Immature natural killer cell (primary cell): ENCODE results near the gene ITPK1. TPM values are rescaled to one million over a fixed set of nuclear protein-coding genes. Genes with fewer than 3 reads are reported as not detected.

Experiments used
- DNase-seq, 3 donors: peaks; one replicate each; pipeline ENCODE4 v3.0.0; 2022; ENCODE audit warnings: mixed read lengths in 1 of 3
- H3K27ac Mint-ChIP-seq, 6 donors: one replicate each; pipeline ENCODE4 v1.8.0; 2020; ENCODE audit warnings: mixed read lengths in 6 of 6, mild to moderate bottlenecking in 5 of 6, inconsistent platforms in 4 of 6, moderate library complexity in 3 of 6
- H3K27me3 Mint-ChIP-seq, 3 donors: one replicate each; pipeline ENCODE4 v1.8.0; 2020 to 2021; ENCODE audit warnings: low read depth in 3 of 3, mild to moderate bottlenecking in 3 of 3, mixed read lengths in 3 of 3, moderate library complexity in 3 of 3, inconsistent platforms in 1 of 3
- H3K36me3 Mint-ChIP-seq, 3 donors: one replicate each; pipeline ENCODE4 v1.8.0; 2020; ENCODE audit warnings: mixed read lengths in 3 of 3, inconsistent platforms in 2 of 3, mild to moderate bottlenecking in 2 of 3
- H3K4me1 Mint-ChIP-seq, 2 donors: one replicate each; pipeline ENCODE4 v1.8.0; 2020; ENCODE audit warnings: inconsistent platforms in 2 of 2, mild to moderate bottlenecking in 2 of 2, mixed read lengths in 2 of 2, moderate library complexity in 1 of 2
- H3K4me3 Mint-ChIP-seq, 5 donors: one replicate each; pipeline ENCODE4 v1.8.0; 2020; ENCODE audit warnings: mild to moderate bottlenecking in 5 of 5, mixed read lengths in 5 of 5, inconsistent platforms in 3 of 5, moderate library complexity in 3 of 5
- H3K9me3 Mint-ChIP-seq, 6 donors: one replicate each; pipeline ENCODE4 v1.8.0; 2020; ENCODE audit warnings: mild to moderate bottlenecking in 6 of 6, mixed read lengths in 6 of 6, inconsistent platforms in 4 of 6, moderate library complexity in 3 of 6
- polyA plus RNA-seq, 3 donors: library from polyadenylated mRNA; unstranded; fragments of 300-500 nt; fragmentation: Illumina TruSeq; gene quantifications; one replicate each; pipeline ENCODE4 v1.2.3, GENCODE V29; 2021

Gene ITPK1
- polyA plus RNA-seq, 3 donors from 2014 or later: 19.5 to 53.0 (median 21.7) TPM

- Mint-ChIP-seq H3K27me3 (peaks cover 4 to 15% (median 14%) of the 10 kb centered on the region in 3 donors), H3K9me3 (peaks cover 0 to 5% (median 0%) of the 10 kb centered on the region in 6 donors)
- DNase-seq: no peak
Observed at GRCh38 chr14:92902726-92903125, 213.0 kb downstream of the ITPK1 start.

GRCh38 chr14:92902191-92902590 is 213.5 kb downstream of the ITPK1 start:
- H3K27me3 Mint-ChIP-seq: peaks cover 3 to 16% (median 14%) of the 10 kb centered on the region in 3 donors
- no peak for DNase-seq
- no peak overlapping the region for H3K27ac Mint-ChIP-seq
- no peaks in the 10 kb centered on the region for H3K36me3 Mint-ChIP-seq
- no peaks in the 10 kb centered on the region for H3K4me1 Mint-ChIP-seq
- H3K9me3 Mint-ChIP-seq: peaks cover 0 to 3% (median 0%) of the 10 kb centered on the region in 6 donors
- no peak overlapping the region for H3K4me3 Mint-ChIP-seq

More at GRCh38 chr14:92902726-92903125, 213.0 kb downstream of the ITPK1 start:
- no peak overlapping the region for H3K4me3 Mint-ChIP-seq
- H3K36me3 Mint-ChIP-seq: no peaks in the 10 kb centered on the region
- H3K27ac Mint-ChIP-seq: no peak overlapping the region
- H3K4me1 Mint-ChIP-seq: no peaks in the 10 kb centered on the region

GRCh38 chr14:92900660-92901059 is 215.1 kb downstream of the ITPK1 start:
- no peak overlapping the region for H3K4me3 Mint-ChIP-seq
- peaks cover 0 to 3% (median 0%) of the 10 kb centered on the region in 6 donors for H3K9me3 Mint-ChIP-seq
- no peak overlapping the region for H3K27ac Mint-ChIP-seq
- no peaks in the 10 kb centered on the region for H3K36me3 Mint-ChIP-seq
- DNase-seq: no peak
- H3K4me1 Mint-ChIP-seq: no peaks in the 10 kb centered on the region
- peaks cover 6 to 20% (median 14%) of the 10 kb centered on the region in 3 donors for H3K27me3 Mint-ChIP-seq

GRCh38 chr14:92898566-92899131 is 217.1 kb downstream of the ITPK1 start:
- peaks cover 6 to 18% (median 12%) of the 10 kb centered on the region in 3 donors for H3K27me3 Mint-ChIP-seq
- no peak overlapping the region for H3K4me3 Mint-ChIP-seq
- H3K27ac Mint-ChIP-seq: no peak overlapping the region

GRCh38 chr14:92897922-92898565 is 217.7 kb downstream of the ITPK1 start:
- no peak for DNase-seq
- no peaks in the 10 kb centered on the region for H3K36me3 Mint-ChIP-seq
- no peaks in the 10 kb centered on the region for H3K4me1 Mint-ChIP-seq
- peaks cover 6 to 13% (median 10%) of the 10 kb centered on the region in 3 donors for H3K27me3 Mint-ChIP-seq
- H3K27ac Mint-ChIP-seq: no peak overlapping the region
- peaks cover 0 to 11% (median 1%) of the 10 kb centered on the region in 6 donors for H3K9me3 Mint-ChIP-seq
- no peak overlapping the region for H3K4me3 Mint-ChIP-seq

More at GRCh38 chr14:92898566-92899131, 217.1 kb downstream of the ITPK1 start:
- no peak for DNase-seq
- Mint-ChIP-seq H3K36me3 (no peaks in the 10 kb centered on the region), H3K9me3 (peaks cover 0 to 5% (median 1%) of the 10 kb centered on the region in 6 donors), H3K4me1 (no peaks in the 10 kb centered on the region)

GRCh38 chr14:92895352-92895878 is 220.3 kb downstream of the ITPK1 start:
- Mint-ChIP-seq H3K27me3 (peaks cover 7 to 10% (median 8%) of the 10 kb centered on the region in 3 donors), H3K9me3 (peaks cover 0 to 18% (median 1%) of the 10 kb centered on the region in 6 donors), H3K36me3 (peaks cover 0 to 5% (median 0%) of the 10 kb centered on the region in 3 donors), H3K4me1 (no peaks in the 10 kb centered on the region), H3K27ac (no peak overlapping the region), H3K4me3 (no peak overlapping the region)
- no peak for DNase-seq

GRCh38 chr14:92892589-92892988 is 223.1 kb downstream of the ITPK1 start:
- Mint-ChIP-seq H3K4me1 (no peaks in the 10 kb centered on the region), H3K4me3 (no peak overlapping the region), H3K27ac (no peak overlapping the region), H3K9me3 (peaks cover 0 to 18% (median 2%) of the 10 kb centered on the region in 6 donors), H3K27me3 (peaks cover 3 to 8% (median 7%) of the 10 kb centered on the region in 3 donors), H3K36me3 (peaks cover 0 to 5% (median 0%) of the 10 kb centered on the region in 3 donors)
- no peak for DNase-seq

GRCh38 chr14:92890830-92891588 is 224.7 kb downstream of the ITPK1 start:
- H3K4me3 Mint-ChIP-seq: no peak overlapping the region
- H3K27me3 Mint-ChIP-seq: peaks cover 0 to 9% (median 4%) of the 10 kb centered on the region in 3 donors
- no peaks in the 10 kb centered on the region for H3K4me1 Mint-ChIP-seq
- no peak for DNase-seq
- H3K27ac Mint-ChIP-seq: no peak overlapping the region
- H3K36me3 Mint-ChIP-seq: peaks cover 0 to 5% (median 0%) of the 10 kb centered on the region in 3 donors
- H3K9me3 Mint-ChIP-seq: peaks cover 0 to 18% (median 2%) of the 10 kb centered on the region in 6 donors

GRCh38 chr14:92888896-92889295 is 226.8 kb downstream of the ITPK1 start:
- no peak overlapping the region for H3K27ac Mint-ChIP-seq
- peaks cover 0 to 9% (median 4%) of the 10 kb centered on the region in 3 donors for H3K27me3 Mint-ChIP-seq
- DNase-seq: no peak
- peaks cover 0 to 5% (median 0%) of the 10 kb centered on the region in 3 donors for H3K36me3 Mint-ChIP-seq
- peaks cover 0 to 16% (median under 1%) of the 10 kb centered on the region in 6 donors for H3K9me3 Mint-ChIP-seq
- H3K4me3 Mint-ChIP-seq: no peak overlapping the region
- no peaks in the 10 kb centered on the region for H3K4me1 Mint-ChIP-seq

- DNase-seq: no peak
- Mint-ChIP-seq H3K4me1 (no peaks in the 10 kb centered on the region), H3K36me3 (no peaks in the 10 kb centered on the region), H3K9me3 (peaks cover 0 to 5% (median 0%) of the 10 kb centered on the region in 6 donors), H3K27me3 (peaks cover 0 to 9% (median 0%) of the 10 kb centered on the region in 3 donors), H3K27ac (no peak overlapping the region), H3K4me3 (no peak overlapping the region)
Observed at GRCh38 chr14:92887157-92887556, 228.6 kb downstream of the ITPK1 start.

Other genes with a start within 250 kb of the ITPK1 start
- gene CHGA, start 192.8 kb downstream of the ITPK1 start, polyA plus RNA-seq: under 1 TPM in 1 of 3 donors, not detected in 2; 0.63 TPM
- gene MOAP1, start 69.0 kb upstream of the ITPK1 start, polyA plus RNA-seq: 100 to 1,000 TPM in 1 of 3 donors, 10 to 100 TPM in 2; 68.0 to 124 (median 90.4) TPM
- 10 to 100 TPM; 29.9 to 31.8 (median 30.3) TPM for gene LYSET, start 69.4 kb upstream of the ITPK1 start, polyA plus RNA-seq
- gene GON7, start 91.1 kb upstream of the ITPK1 start, polyA plus RNA-seq: 10 to 100 TPM; 22.1 to 24.8 (median 22.4) TPM
- 10 to 100 TPM; 29.8 to 76.1 (median 43.4) TPM for gene UBR7, start 91.3 kb upstream of the ITPK1 start, polyA plus RNA-seq
- gene BTBD7, start 217.1 kb upstream of the ITPK1 start, polyA plus RNA-seq: 10 to 100 TPM in 2 of 3 donors, 1 to 10 TPM in 1; 6.2 to 11.6 (median 10.6) TPM
- not detected for gene COX8C, start 231.3 kb upstream of the ITPK1 start, polyA plus RNA-seq